MCF 10A (cell line): ENCODE data around the gene PCSK1N. TPM values are rescaled to one million over a fixed set of nuclear protein-coding genes. Genes with fewer than 3 reads are reported as not detected.
A peak's percentile ranks its signal among the peaks of the same experiment; 100 is the strongest.

Experiments
- BruUV-seq: library from RNA; stranded (reverse); fragments of 400-500 nt; replicated peaks from 2 replicates; lab custom pipeline; 2021; lab: Mats Ljungman, UMichigan
- CTCF ChIA-PET: fragments of 300-600 bp; sonication (Branson Sonifier 250); formaldehyde crosslinking; extraction: SDS; loops from one replicate; lab custom pipeline; 2021; ENCODE audit warnings: antibody characterized with exemption, inconsistent platforms; lab: Yijun Ruan, JAX
- POLR2A ChIA-PET: fragments of 300-600, 350-650 bp; sonication (Branson Sonifier 250); formaldehyde crosslinking; extraction: SDS; loops from one replicate; lab custom pipeline; 2020; ENCODE audit warnings: antibody characterized with exemption, inconsistent platforms; lab: Yijun Ruan, JAX
- DNase-seq: peaks from one replicate; pipeline ENCODE4 v3.0.0-alpha.2; 2018; ENCODE audit not compliant: unreplicated experiment
- H3K27ac Mint-ChIP-seq: one replicate; pipeline ENCODE4 v1.8.0; 2022; ENCODE audit warnings: mild to moderate bottlenecking, low read depth, mixed read lengths; ENCODE audit not compliant: unreplicated experiment
- H3K27me3 Mint-ChIP-seq: one replicate; pipeline ENCODE4 v1.8.0; 2022; ENCODE audit warnings: mixed read lengths; ENCODE audit not compliant: insufficient read depth, unreplicated experiment
- H3K36me3 Mint-ChIP-seq: one replicate; pipeline ENCODE4 v1.8.0; 2022; ENCODE audit warnings: mild to moderate bottlenecking, moderate library complexity, mixed read lengths; ENCODE audit not compliant: insufficient read depth, unreplicated experiment
- H3K4me1 Mint-ChIP-seq: one replicate; pipeline ENCODE4 v1.8.0; 2022; ENCODE audit warnings: mixed read lengths; ENCODE audit not compliant: insufficient read depth, unreplicated experiment
- H3K4me3 Mint-ChIP-seq: one replicate; pipeline ENCODE4 v1.8.0; 2022; ENCODE audit warnings: mild to moderate bottlenecking, moderate library complexity, mixed read lengths; ENCODE audit not compliant: unreplicated experiment
- H3K9me3 Mint-ChIP-seq: one replicate; pipeline ENCODE4 v1.8.0; 2022; ENCODE audit warnings: mixed read lengths; ENCODE audit not compliant: unreplicated experiment
- intact Hi-C: fragments of 100-400 bp; cut with micrococcal nuclease; formaldehyde crosslinking; loops from 2 replicates; pipeline ENCODE4 v1.14.1; 2022
- total RNA-seq: library from RNA; stranded (reverse); gene quantifications from 2 replicates; pipeline ENCODE4 v1.2.3, GENCODE V29; 2022
- TF ChIP-seq, protein P1 (sequence below): fragments of 200-600 bp; IDR thresholded peaks from one replicate; pipeline ENCODE4 v1.8.0; 2022; ENCODE audit warnings: antibody characterized with exemption, mild to moderate bottlenecking; ENCODE audit not compliant: unreplicated experiment

PCSK1N gene
- total RNA-seq, 1 experiment from 2014 or later: 5.0 TPM

DNA sequence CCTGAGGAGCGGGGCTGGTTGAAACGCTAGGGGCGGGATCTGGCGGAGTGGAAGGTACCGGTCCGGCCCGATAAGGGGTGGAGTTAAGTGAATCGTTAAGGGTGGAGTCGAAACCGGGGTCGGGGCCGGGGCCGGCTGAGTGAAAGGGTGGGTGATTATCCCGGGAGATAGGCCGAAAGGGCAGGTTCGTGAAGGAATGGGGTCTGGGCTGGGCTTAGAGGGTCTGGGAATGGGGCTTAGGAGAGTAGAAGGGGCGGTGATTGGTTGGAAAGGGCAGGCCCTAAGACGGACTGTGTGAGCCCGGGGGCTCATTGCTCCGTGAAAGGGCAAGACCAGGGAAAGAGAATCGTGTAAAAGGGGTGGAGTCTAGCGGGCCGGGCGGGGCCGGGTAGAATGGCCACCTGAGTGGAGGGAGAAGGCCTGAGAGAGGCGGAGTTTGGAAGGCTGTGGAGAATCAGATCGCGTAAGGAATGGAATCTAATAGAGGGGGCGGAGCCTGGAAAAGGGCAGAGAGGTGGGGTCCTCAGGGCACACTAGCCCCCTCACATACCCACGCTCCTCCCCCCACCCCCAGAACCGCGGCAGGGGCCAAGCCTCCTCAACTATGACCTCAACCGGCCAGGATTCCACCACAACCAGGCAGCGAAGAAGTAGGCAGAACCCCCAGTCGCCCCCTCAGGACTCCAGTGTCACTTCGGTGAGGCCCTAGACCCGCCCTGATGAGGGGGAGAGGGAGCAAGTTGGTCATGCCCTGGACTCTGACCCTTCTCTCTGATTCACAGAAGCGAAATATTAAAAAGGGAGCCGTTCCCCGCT, 33.1 kb downstream of the PCSK1N start:
- TF ChIP-seq, protein P1, sequence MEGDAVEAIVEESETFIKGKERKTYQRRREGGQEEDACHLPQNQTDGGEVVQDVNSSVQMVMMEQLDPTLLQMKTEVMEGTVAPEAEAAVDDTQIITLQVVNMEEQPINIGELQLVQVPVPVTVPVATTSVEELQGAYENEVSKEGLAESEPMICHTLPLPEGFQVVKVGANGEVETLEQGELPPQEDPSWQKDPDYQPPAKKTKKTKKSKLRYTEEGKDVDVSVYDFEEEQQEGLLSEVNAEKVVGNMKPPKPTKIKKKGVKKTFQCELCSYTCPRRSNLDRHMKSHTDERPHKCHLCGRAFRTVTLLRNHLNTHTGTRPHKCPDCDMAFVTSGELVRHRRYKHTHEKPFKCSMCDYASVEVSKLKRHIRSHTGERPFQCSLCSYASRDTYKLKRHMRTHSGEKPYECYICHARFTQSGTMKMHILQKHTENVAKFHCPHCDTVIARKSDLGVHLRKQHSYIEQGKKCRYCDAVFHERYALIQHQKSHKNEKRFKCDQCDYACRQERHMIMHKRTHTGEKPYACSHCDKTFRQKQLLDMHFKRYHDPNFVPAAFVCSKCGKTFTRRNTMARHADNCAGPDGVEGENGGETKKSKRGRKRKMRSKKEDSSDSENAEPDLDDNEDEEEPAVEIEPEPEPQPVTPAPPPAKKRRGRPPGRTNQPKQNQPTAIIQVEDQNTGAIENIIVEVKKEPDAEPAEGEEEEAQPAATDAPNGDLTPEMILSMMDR: no peak
- Mint-ChIP-seq H3K9me3 (no peaks in the 10 kb centered on the region), H3K27me3 (no peaks in the 10 kb centered on the region), H3K4me1 (peaks cover 5% of the 10 kb centered on the region), H3K27ac (peak overlapping the region; percentile 100), H3K4me3 (peak overlapping the region; percentile 92), H3K36me3 (peaks cover 13% of the 10 kb centered on the region)
- ChIA-PET POLR2A (interaction anchor here (0.7 to 2.2 kb wide), 19 partner anchors 10 to 468 kb away, joined by 3 to 10 read pairs (median 4); partner anchors contain the start of genes OTUD5, PIM2, PQBP1 and SLC35A2), CTCF (interaction anchor here (0.7 kb wide), 1 partner anchor 53 kb away, joined by 3 read pairs; no protein-coding TSS in a partner anchor)
- BruUV-seq: no TSS peak
- intact Hi-C loops: loop anchor here (5.0 kb wide), 1 partner anchor 115 kb away; the partner anchor contains the start of gene PIM2
- DNase-seq: peak; percentile 83

DNA sequence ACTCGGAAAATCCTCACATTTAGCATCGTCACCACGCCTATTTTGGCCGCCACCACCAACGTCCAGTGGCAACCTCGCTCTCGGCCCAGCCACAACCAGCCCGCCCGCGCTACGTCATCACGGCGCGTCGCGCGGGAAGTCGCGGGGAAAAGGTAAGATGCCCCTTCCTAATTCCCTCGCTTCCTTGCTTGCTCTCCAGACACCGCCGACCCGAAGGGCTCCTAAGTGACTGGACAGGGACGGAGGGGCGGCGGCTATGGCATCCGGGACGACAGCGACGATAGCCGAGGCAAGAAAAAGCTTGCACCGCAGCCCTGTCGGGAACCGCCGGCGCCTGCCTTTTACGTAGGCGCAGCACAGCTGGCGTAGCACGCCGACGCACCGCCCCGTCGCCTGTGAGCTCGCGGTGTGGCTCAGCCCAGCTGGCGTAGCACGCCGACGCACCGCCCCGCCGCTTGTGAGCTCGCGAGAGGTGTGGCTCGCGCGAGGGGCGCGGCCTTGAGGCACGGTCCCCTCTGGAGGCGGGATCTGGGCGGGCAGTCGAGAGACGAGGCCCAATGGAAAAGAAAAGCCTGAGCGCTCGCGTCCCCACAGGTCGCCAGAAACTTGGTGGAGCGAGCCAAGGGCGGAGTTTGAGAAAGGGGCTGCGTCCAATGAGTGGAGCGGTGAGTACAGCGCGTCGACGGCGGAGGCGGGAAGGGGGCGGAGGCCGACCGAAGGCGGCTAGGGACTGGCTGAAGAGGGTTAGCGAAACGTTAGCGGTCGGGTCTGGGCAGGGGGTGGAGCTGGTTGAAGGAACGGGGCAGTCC, 33.9 kb downstream of the PCSK1N start, which contains the start of gene HDAC6:
Gene HDAC6 (plus strand): TSS at position 788 of the 809 bp plus-strand sequence. CDS start 626 bp downstream, outside the sequence.
- DNase-seq: peak; percentile 97
- peak within 1 kb of the TSS; percentile 92 for H3K4me3 Mint-ChIP-seq
- H3K36me3 Mint-ChIP-seq: peaks cover 7% of the 10 kb centered on the region
- H3K9me3 Mint-ChIP-seq: no peaks in the 10 kb centered on the region
- TF ChIP-seq, protein P1: no peak
- POLR2A ChIA-PET: interaction anchor here (0.5 to 2.2 kb wide), 23 partner anchors 10 to 469 kb away, joined by 3 to 10 read pairs (median 4); partner anchors contain the start of genes GRIPAP1, OTUD5, PIM2 and PQBP1
- intact Hi-C loops: loop anchor here (5.0 kb wide), 1 partner anchor 116 kb away; the partner anchor contains the start of gene PIM2
- H3K27me3 Mint-ChIP-seq: no peaks in the 10 kb centered on the region
- BruUV-seq: no TSS peak
- peaks cover 5% of the 10 kb centered on the region for H3K4me1 Mint-ChIP-seq
- peak within 1 kb of the TSS; percentile 100 for H3K27ac Mint-ChIP-seq
- CTCF ChIA-PET: interaction anchor here (0.7 kb wide), 1 partner anchor 53 kb away, joined by 3 read pairs; no protein-coding TSS in a partner anchor

DNA sequence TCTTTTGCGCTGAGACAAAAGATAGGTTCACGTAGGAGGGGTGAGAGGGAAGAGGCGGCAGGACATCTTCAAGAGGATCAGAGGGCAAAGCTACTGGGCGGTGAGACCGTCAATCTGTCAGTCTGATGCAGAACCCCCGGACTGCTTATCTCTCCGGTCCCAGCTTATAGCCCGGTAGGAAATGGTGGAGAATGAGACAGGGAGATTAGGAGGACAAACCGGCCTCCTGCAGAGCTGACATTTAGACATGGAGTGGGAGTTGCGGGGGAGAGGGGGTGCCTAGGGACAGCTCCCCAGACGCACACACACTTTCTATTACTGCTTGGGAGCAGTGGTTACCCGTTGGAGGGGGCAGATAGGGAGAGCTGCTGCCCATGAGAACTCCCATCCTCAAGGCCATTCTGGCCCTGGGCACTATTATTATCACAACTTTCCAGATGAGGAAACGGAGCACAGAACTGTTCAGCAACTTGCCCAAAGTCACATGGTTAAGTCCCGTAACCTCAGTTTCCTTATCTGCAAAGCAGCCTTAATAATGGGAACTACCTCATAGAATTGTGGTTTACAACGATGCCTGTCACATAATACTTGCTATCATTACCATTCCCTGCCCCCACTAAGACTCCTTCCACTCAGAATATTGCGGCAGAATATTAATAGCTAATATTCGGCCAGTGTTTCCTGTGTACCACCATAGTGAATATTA, 34.7 kb downstream of the PCSK1N start:
- POLR2A ChIA-PET: interaction anchor here (0.5 to 2.2 kb wide), 11 partner anchors 23 to 383 kb away, joined by 3 to 10 read pairs (median 4); partner anchors contain the start of genes GRIPAP1, PIM2, PQBP1 and SUV39H1
- TF ChIP-seq, protein P1: no peak
- DNase-seq: no peak
- BruUV-seq: TSS peak; percentile 90
- H3K9me3 Mint-ChIP-seq: no peaks in the 10 kb centered on the region
- H3K4me3 Mint-ChIP-seq: peak overlapping the region; percentile 92
- no peaks in the 10 kb centered on the region for H3K27me3 Mint-ChIP-seq
- H3K27ac Mint-ChIP-seq: peak overlapping the region; percentile 100
- CTCF ChIA-PET: interaction anchor here (0.6 kb wide), 1 partner anchor 133 kb away, joined by 4 read pairs; no protein-coding TSS in a partner anchor
- intact Hi-C loops: loop anchor here (5.0 kb wide), 1 partner anchor 117 kb away; the partner anchor contains the start of gene PIM2
- H3K36me3 Mint-ChIP-seq: peaks cover 7% of the 10 kb centered on the region
- peaks cover 5% of the 10 kb centered on the region for H3K4me1 Mint-ChIP-seq
